ENCODE results near the gene ADA.

DNA sequence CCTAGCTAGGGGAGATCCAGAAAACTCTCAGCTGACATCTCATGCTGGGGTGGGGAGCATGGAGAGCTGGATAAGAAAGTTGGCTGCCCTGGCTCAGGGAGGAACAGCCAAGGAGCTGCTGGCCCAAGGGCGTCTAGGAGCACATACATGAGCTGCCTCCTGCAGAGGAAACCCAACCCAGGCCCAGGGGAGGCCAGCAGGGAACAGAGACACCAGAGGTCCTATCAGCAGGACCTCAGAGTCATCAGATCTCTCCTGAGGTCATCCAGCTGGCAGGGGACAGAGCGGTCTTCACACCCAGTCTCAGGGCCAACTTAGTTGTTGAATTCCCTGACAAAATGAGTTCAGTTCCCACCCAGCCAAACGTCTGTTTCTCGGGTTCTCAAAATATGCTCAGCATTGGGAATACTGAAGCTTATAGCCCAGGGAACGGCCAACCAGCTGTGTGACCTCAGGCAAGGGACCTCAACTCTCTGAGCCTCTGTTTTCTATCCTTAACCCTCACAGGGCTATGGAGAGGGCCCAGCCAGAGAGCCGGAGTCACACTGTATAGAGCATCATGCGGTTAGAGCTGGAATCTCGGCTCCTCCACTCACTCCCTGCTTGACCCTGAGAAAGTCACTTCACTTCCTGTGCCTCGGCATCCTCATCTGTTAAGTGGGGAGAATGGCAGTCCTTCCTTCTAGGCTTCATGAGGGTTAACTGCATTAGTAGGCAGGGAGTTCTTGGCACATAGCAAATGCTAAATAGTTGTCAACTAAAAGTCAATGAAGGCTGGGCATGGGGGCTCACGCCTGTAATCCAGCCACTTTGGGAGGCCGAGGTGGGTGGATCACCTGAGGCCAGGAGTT lies 13.8 kb downstream of the ADA start:
- TF ChIP-seq, protein P1, sequence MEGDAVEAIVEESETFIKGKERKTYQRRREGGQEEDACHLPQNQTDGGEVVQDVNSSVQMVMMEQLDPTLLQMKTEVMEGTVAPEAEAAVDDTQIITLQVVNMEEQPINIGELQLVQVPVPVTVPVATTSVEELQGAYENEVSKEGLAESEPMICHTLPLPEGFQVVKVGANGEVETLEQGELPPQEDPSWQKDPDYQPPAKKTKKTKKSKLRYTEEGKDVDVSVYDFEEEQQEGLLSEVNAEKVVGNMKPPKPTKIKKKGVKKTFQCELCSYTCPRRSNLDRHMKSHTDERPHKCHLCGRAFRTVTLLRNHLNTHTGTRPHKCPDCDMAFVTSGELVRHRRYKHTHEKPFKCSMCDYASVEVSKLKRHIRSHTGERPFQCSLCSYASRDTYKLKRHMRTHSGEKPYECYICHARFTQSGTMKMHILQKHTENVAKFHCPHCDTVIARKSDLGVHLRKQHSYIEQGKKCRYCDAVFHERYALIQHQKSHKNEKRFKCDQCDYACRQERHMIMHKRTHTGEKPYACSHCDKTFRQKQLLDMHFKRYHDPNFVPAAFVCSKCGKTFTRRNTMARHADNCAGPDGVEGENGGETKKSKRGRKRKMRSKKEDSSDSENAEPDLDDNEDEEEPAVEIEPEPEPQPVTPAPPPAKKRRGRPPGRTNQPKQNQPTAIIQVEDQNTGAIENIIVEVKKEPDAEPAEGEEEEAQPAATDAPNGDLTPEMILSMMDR (IDR thresholded peaks at IDR 0.05; ENCODE audit: low read depth, low read length, poor library complexity, severe bottlenecking) = no peak
- TF ChIP-seq EZH2phosphoT487 (IDR thresholded peaks at IDR 0.05; ENCODE audit: borderline replicate concordance, low read length) = no peak

Data from DOHH2 (cell line).